NCI-H1694 (cell line): ENCODE results near the gene TERT.

Experiments used
- DNase-seq: peaks from one replicate; lab custom pipeline; 2025; lab: John Stamatoyannopoulos, UW

Gene TERT

DNA sequence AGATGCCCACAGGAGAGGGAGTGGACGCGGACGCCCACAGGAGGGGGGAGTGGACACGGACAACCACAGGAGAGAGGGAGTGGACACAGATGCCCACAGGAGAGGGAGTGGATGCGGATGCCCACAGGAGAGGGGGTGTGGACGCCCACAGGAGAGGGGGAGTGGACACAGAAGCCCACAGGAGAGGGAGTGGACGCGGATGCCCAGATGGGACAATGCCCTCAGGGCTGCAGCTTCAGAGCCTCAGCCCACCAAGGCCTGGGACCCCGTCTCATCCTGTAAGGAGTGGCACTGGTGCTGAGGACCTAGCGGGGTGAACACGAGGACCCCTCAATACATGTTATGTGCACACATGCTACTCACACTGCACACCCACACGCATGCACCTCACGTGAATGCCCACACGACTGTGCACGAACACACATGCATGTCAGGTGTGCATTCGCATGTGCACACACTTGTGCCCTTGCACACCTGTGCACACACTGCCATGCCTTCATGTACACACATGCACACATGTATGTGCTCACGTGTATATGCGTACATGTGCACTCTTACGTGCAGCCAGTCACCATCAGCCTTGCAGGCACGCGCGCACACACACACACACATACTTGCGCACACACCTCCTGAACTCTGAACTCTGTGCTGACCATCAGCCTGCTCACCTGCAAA, 34.9 kb downstream of the TERT start:
- DNase-seq = no peak

GRCh38 chr5:1257841-1258240, 37.0 kb downstream of the TERT start:
- DNase-seq = no peak

DNA sequence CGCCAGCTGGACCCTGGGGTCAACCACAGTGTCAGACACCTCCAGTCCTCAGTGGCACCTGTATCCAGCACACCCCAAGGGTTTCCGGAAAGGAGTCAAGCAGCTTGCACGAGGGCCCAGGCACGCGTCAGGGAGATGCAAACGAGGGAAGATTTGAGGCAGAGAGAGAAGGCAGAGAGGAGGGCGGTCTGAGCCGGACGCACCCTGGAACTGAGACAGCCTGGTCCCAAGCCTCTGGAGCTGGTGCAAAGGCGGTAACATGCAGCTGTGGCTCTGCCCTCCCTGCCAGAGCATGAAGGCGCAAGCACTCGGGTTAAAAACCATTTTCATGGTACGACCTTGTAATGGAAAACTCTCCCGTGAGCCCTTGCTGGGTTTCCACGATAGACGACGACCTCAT, 37.5 kb downstream of the TERT start:
- no peak for DNase-seq

GRCh38 chr5:1256776-1257175, 38.1 kb downstream of the TERT start:
- DNase-seq = no peak

- DNase-seq = no peak
Measured at GRCh38 chr5:1255081-1255561, 39.7 kb downstream of the TERT start.

GRCh38 chr5:1254196-1254595, 40.7 kb downstream of the TERT start:
- DNase-seq = no peak

GRCh38 chr5:1253456-1254105, 41.3 kb downstream of the TERT start:
- no peak for DNase-seq

DNA sequence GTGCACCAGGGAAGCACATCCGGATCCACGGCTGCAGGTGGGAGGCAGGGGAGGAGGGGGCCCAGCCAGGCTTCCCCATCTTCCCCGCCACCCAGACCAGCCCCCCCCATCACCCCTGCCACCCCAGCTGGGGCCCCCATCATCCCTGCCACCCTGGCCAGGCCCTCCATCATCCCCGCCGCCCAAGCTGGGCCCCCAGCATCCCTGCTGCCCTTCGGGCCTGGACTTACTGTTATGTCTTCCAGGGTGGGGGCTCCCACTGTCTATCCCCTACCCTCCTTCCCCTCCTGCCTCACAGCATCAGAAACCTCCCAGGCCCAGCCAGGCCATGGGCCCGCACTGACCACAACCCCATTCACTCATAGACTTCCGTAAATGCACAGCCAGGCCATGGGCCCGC, 42.2 kb downstream of the TERT start:
- no peak for DNase-seq

DNA sequence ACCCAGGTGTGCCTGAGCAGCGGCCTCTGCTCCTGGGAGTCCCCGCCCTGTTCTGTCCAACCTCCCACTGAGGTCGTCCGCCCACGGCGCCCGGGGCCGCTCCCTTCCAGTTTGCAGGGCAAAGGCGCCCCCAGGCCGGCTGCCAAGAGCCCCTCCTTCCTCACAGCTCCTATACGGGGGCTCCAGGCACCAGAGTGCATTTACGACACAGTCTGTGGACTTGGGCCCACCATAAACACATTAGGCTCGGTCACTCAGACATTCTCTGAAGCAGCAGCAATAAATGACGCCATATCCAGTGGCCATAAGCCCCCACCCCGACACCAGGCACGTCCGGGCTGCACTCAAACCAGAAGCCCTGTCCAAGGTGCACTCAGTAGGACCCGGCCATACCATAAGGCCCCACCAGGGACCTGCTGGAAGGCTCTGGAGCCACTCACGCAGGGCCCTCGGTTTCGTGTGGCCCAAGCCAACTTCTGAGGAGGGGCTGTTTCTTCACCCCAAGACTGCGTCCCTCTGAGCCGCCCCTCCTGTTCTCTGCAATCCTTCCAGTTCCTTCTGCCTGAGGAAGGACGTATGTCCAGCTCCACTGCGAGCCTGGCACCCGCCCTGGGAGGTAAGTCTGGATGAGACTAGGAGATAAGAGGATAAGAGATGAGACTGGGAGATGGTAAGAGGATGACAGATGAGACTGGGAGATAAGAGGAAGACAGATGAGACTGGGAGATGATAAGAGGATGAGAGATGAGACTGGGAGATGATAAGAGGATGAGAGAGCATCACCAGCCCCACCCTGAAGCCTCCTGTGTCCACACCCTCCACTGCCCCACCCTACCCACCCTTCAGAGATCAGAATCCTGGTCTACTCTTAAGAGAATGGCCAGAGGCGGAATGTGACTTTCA, 42.9 kb downstream of the TERT start:
- DNase-seq = no peak

DNA sequence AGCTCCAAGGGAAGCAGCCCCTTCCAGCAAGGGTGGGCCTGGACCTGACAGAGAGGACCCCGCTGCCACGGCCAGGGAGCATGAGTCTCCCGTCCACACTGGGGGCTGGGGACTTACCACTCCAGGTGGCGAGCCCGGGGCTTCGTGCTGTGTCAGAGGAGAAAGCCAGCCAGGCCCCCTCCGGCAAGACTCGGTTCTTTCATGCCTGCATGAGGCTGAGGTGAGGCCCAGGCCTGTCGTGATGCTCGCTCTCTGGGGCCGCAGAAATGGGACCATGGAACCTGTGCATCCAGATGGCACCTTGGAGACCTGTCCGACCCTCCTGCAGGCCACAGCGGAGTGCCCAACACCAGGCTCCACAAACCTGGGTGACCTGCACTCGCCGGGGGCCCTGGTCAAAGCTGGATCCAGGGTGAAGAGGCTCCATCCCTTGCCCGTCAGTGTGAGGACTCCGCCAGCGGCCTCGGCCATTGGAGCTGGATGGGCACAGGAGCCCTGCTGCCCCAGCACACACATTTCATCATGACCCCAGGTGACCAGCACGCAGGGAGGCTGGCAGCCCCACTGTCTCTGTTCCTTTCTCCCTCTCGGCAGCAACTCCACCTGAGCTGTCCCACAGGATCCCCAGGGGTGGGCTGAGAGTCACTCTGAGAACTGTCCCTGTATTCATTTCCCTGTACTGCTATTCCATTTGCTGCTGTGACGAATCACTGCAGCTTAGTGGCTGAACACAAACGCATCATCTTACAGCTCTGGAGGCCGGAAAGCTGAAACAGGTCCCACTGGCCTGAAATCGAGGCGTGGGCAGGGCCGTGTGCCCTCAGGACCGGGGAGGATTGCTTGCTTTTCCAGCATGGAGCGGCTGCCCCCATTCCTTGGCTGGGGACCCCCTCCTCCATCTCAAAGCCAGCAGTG, 45.2 kb downstream of the TERT start:
- DNase-seq = no peak

DNA sequence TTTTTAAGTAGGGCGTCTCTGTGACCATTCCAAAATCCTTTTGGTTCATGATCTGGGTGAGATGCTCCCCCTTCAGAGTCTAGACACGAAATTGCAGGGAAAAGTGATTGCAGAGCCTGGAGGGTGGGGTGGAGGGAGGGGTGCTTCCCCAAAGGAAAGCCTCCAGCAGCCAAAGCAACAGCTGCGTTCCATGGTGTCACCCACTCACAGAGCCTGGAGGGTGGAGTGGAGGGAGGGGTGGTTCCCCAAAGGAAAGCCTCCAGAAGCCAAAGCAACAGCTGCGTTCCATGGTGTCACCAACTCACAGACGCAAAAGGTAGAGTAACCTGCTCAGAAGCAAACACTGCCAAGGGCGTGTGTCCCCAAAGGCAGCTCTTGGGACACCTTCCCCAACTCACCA, 47.1 kb downstream of the TERT start:
- DNase-seq = no peak

DNA sequence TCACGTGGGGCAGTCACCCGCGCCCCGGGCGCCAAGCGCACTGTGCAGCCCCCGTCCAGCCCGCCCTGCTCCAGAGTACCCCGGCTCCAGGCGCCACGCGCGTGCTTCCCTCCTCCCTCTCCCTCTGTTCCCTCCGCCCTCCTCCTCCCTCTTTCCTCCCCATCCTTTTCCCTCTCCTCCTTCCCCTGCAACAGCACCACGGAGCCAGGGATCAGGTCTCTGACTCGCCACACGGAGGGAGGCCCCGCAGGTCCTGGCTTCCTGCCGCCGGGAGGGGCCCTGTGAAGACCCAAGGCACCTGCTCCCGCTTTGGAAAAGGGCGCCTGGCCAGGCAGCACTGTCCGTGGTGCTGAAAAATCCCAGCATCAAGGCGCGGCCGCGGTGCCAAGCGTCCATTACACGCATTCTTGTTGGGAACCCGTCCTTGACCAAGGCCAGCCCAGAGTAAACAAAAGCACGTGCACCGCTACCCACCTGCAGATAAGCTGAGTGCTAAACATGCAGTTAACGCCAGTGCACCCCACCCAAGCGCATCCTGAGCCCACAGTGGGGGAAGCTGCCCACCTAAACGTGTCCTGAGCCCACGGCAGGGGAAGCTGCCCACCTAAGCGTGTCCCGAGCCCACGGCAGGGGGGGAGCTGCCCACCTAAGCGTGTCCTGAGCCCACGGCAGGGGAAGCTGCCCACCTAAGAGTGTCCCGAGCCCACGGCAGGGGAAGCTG, 48.0 kb downstream of the TERT start:
- no peak for DNase-seq

DNA sequence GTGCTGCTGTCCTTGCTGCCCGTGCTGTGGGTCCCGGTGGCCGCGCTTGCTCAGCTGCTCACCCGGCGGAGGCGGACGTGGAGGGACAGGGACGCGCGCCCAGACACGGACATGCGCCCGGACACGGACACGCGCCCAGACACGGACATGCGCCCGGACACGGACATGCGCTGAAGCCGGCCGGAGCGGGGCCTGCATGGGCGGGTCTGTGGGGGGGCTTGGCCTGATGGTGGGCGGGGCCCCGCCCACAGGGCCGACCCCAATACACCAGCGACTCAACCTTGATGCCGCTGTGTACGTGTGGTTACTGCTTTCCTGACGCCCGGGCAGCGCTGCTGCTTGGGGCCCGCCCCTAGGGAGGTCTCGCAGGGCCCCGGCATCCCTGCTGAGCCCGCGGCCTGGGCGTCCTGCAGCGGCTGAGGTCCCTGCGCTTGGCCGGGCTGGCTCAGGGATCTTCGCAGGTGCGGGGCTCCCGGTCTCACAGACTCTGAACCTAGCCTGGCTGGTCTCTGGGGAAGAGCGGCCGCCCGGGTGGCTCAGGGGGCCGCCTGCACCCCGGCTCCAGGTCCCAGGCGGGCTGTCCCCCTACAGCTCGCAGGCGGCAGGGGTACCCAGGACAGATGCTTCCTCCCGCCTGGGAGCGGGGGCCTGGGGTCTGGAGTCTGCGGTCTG, 48.8 kb downstream of the TERT start:
- DNase-seq = no peak

GRCh38 chr5:1244976-1245375, 49.9 kb downstream of the TERT start:
- no peak for DNase-seq

DNA sequence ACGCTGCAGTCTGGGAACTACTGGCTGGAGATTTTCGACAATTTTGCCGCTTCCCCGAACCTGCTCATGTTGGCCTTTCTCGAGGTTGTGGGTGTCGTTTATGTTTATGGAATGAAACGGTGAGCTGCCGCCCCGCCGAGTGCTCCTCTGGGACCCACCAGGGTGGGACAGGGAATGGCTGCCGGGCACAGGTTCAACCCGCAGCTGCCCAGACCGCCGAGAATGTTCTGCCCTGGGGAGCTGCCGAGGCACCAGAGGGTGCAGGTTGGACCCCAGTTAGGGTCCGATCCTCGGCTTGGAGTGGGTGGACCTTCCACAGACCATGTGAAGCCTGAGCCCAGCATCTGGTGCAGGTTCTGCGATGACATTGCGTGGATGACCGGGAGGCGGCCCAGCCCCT, 50.6 kb downstream of the TERT start:
- DNase-seq = no peak

- no peak for DNase-seq
Measured at GRCh38 chr5:1243487-1244130, 51.3 kb downstream of the TERT start.

DNA sequence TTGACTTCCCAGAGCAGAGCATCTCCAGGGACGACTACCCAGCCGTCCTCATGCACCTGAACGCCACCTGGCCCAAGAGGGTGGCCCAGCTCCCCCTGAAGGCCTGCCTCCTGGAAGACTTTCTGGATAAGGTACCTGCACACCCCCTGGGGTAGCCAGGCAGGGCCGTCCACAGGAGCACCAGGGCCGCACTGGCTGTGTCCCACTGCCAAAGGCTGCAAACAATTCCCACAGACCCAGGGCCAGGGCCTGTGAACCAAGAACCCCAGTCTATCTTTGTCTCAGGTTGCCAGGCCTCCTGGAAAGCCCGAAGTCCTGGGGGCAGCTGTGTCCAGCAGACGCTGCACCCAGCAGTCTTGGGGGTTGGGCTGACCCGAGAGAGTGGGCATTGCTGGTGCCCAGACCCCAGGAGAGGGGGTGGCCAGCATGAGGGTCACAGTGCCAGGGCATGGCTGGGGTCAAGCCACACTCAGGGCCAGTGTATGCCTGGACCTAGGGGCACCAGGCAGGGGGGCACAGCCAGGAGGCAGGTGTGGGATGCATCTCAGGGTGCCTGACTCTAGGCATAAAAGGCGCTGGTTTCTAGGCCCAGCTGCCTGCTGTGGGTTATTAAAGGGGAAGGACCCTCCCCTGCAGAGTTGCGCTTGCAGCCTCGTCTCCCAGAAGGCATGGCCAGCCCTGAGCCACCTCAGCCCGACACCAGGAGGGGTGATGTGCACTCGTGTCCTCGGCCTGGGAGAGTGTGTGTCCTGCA, 52.0 kb downstream of the TERT start:
- DNase-seq = no peak

- no peak for DNase-seq
Measured at GRCh38 chr5:1241509-1242080, 53.3 kb downstream of the TERT start.
